ENCODE results near the gene CNPY4.
A peak's percentile ranks its signal among the peaks of the same experiment; 100 is the strongest.

Gene CNPY4, protein sequence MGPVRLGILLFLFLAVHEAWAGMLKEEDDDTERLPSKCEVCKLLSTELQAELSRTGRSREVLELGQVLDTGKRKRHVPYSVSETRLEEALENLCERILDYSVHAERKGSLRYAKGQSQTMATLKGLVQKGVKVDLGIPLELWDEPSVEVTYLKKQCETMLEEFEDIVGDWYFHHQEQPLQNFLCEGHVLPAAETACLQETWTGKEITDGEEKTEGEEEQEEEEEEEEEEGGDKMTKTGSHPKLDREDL

DNA sequence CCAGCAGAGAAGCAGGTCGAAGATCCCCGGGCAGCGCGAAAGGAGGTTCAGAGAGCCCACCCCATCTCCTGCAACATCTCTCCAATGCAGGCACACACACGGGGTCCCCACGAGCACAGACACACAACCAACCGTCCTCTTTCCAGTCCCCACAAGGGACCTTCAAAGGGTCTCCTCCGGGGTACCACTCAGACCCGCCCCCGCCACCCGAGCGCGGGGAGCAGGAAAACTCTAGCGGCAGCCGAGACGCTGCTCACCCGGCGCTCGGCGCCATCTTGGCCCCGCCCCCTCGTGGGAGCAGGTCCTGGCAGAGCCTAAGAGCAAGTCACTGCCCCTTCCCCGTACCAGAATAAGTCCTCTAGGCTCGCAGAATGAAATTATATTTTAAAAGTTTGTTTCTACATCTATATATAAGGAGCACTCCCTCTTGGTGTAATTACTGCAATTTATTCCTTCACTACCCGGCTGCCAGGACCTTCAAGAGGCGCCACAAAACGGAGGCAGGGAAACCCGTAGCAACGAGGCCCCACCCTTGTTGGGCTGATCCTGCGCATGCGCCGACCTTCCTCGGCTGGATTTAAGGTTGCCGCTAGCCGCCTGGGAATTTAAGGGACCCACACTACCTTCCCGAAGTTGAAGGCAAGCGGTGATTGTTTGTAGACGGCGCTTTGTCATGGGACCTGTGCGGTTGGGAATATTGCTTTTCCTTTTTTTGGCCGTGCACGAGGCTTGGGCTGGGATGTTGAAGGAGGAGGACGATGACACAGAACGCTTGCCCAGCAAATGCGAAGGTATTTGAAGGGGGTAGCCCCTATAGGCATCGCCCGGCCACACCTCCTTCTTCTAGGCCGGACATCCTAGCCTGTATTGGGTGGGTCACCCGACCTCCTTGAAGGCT lies at the start of gene CNPY4, which contains the start of gene TAF6:
Gene CNPY4 (plus strand): TSS at position 563 of the 898 bp plus-strand sequence. CDS start 111 bp downstream, at position 674.
Gene TAF6 (minus strand): TSS at position 287 of the 898 bp plus-strand sequence. CDS start 5,149 bp downstream, outside the sequence.
- peak; percentile 96 for DNase-seq

DNA sequence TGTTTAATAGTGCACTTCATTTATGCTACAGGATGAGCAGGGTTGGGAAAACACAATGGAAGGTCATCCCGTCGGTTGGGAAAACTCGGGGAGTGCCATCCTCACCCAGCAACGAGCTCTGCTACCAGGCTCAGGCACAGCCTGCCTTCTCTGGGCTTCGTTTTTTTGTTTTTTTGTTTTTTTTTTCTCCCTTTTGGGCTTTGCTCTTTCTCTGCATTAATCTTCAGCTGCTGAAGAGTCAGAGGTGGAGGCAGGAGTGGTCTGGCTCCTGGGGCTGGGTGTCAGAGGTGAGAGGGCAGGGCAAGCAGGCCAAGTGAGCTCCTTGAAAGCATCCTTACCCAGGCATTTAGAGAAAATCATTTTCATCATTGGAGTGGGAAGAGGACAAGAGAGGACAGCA lies 49.4 kb upstream of the CNPY4 start:
- DNase-seq, result no peak

DNA sequence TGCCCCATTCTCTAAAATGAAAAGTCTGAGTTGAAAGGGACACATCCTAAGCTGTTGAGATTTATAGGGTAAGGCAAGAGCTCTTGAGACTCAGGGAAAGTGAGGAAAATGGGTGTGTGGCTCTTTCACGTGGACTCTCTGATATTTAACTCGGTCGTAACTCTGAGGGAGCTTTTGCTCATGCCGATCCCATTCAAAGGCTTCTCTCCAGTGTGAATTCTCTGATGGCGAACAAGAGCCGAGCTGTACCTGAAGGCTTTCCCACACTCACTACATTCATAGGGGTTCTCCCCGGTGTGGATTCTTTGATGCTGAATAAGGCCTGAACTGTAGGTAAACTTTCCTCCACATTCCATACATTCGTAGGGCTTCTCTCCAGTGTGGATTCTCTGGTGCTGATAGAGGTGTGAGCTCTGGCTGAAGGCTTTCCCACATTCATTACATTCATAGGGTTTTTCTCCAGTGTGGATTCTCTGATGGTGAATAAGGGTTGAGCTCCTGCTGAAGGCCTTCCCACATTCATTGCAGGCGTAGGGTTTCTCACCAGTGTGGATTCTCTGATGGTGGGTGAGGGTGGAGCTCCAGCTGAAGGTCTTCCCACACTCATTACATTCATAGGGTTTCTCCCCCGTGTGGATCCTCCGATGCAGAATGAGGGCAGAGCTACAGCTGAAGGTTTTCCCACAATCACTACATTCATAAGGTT lies 48.3 kb upstream of the CNPY4 start:
- peak in 1 of 2 experiments; percentile 24 for DNase-seq

DNA sequence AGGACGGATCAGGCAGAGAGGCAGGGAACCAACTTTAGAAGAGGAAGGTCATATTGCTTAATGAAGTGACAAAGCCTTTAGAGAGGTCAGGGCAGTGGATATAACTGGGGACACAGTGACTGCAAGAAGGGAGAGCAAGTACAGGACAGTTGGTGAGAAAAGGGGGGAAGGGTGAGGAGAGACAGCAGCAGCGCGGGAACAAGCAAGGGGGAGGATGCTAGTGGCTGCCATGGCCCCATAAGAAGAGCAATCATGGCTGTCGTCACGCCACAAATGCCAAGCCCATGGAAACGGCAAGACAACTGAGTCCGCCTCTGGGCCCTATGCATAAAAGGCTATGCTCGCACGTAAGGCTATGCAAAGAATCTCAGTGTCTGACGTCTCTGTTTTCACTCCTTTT lies 47.0 kb upstream of the CNPY4 start:
- DNase-seq, result no peak

DNA sequence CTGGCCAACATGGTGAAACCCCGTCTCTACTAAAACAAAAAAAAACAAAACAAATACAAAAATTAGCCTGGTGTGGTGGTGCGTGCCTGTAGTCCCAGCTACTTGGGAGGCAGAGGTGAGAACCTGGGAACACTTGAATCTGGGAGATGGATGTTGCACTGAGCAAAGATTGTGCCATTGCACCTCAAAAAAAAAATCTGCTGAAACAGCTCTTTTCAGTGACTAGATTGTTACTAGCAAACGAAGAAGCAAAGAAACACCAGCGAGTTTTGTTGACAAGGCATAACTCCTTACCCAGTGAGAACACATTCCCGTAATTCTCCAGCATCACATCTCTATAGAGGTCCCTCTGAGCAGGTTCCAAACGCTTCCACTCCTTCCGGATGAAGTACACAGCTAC lies 44.6 kb upstream of the CNPY4 start:
- DNase-seq, result no peak

DNA sequence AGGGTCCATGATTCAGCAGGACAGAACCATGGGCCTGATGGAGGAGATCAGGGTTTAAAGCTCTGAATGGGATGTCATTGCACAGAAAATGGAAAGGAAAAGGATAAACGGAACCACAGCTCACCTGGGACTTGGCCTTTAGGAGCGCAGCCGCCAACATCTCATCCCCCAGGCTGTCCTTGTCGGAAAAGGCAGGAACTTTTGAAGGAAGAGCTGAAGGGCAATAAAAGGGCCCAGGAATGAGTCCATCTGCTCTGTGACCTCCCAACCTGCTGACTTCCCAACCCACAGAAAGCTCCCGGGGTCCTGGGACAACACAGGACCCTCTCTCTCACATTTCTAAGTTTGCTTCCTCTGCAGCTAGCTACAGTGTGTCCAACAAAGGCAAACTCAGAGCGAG lies 44.0 kb upstream of the CNPY4 start:
- no peak for DNase-seq

DNA sequence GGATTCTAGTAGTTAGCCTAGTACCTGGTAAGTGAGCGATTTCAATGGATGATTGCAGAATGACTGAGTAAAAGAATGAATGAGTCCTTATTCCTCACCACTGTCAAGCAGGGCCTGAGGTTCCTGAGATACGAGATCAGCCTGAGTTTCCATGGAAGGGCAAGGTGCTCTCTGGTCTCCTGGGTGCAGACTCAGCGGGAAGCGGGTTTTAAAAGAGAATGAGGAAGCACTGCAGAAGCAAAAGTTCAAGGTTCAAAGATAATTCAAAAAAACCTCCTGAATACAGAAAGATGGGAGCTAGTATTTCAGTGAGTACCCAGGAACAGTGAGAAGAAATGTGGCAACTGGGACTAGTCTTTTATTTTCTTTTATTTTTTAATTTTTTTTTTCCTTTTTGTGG lies 42.2 kb upstream of the CNPY4 start:
- no peak for DNase-seq

DNA sequence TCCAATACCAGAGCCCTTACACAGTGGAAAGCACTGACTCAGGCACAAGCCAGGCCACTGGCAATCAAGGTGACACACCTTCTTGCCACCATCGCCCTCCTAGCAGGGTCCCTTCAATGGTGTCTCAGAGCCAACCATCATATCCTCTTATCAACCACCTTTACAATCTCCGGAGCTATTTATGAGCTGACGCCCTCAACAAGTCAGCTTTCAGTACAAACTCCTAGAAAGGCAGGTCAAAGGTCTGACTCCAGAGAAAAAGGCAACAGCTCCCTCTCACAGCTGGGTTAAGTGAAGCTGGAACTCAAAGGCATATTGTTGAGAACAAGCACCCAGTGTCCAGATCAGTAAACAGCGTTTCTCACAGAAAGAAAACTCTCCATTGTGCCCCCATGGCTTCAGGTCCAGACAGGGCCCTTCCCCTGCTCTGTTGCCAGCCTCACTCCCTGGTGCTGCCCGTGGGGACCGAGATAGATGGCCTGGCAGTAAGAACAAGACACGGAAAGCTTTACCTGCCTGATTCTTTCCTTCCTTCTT lies 40.3 kb upstream of the CNPY4 start:
- DNase-seq, result no peak

DNA sequence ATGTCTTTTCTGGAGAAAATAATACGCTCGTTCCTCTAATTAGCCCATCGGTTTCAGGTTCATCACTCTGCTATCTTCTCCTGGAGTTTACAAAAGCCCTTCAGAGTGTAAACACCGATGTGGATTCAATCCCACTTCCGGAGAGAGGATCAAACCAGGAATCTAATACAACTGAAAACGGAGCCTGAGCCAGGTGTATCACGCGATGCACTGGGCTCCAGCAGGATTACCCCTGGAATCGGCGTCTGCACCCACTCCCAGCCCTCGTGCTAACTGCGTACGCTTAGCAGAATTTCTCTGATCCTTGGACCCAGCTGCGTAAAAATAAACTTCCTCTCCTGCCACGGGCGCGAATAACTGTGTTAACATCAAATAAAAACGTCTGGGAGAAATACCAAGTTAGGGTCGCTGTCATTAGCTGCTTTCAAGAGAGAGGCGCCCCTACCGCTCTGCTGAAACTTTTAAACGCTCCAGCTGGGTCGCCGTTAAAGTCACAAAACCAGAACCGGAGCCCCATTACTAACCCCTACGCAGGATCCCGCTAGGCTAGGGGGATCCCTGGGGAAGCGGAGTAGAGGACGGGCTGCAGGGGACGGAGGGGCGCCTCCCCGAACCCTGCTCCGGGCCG lies 38.4 kb upstream of the CNPY4 start:
- DNase-seq, result no peak

DNA sequence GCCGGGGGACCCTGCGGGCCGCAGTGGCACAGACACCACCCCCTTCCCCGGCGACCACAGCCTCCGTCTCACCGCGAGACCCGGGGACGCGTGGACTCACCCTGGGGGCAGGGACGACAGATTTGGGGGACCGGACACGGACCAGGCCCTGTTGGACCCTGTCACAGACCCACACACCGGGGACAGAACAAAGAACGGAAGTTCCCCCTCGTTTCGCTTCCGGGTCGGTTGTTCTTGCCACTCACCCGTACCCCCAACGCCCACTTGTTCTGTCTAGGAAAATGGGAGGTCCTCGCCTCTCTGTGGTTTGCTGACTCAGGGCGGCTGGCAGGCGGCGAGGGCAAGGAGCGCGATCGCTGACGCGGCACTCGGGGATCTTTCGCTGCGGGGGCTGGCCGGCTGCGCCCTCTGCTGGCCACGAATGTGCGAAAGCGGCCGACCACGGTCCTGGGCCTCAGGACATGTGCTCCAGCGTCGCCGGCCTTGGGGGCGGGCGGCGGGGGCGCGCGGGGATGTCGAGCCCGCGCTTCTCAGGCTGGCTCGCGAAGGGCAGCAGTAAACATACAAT lies 37.8 kb upstream of the CNPY4 start, which contains the start of gene ZNF3:
Gene ZNF3 (minus strand): TSS at position 189 of the 568 bp plus-strand sequence. CDS start 4,366 bp downstream, outside the sequence.
- peak; percentile 98 to 99 for DNase-seq

DNA sequence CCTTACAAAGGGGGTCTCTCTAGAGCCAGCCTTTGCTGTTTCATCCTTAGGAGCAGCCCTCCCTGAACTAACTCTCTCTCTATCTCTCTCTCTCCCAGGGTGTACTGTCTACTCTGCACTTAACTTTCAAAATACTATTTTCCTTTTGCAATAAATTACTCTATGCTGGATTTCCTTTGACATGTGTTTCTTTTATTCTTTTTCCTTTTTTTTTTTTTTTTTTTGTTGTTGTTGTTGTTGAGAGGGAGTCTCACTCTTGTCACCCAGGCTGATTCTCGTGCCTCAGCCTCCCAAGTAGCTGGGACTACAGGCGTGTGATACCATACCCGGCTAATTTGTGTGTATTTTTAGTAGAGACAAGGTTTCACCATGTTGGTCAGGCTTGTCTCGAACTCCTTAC lies 36.5 kb upstream of the CNPY4 start:
- no peak for DNase-seq

DNA sequence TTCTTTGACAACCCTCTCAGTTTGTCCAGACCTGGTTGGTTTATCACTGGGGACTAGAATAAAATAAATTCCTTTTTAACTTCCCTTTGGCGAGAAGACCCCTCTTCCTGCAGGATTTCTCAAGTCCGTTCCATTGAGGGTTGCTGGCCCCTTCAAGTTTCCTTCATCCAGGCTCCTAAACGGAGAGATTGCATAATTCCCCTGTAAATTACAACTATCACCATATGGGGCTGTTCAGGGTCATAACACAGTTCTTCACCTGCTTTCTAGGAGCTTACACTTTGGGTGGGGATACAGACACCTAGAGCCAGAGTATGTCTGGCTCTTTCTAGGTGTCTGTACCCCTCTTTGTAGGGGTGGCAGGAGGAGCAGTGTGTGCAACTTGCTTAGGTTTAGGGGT lies 33.9 kb upstream of the CNPY4 start:
- no peak for DNase-seq

DNA sequence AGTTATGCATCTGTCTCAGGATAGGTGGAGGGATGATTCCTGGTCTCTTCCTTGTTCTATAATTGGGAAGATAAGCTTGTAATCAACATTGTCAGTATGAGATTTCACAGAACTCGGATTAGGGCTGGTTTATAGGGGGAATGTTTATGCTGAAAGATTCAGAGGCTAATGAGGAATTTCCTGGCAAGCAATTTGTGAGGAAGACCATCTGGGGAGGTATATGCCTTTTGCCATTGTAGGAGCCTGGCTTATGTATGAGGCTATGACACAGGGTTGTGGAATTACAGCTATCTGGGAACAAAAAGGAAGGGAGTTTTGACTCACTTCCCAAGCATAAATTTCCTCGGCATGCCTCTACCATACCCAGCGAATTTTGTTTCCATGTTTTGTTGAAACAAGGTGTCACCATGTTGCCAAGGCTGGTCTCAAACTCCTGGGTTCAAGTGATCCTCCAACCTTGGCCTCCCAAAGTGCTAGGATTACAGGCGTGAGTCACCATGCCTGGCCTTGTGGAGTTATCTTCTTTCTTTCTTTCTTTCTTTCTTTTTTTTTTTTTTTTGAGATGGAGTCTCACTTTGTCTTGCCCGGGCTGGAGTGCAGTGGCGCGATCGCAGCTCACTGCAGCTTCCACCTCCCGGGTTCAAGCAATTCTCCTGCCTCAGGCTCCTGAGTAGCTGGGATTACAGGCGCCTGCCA lies 32.2 kb upstream of the CNPY4 start:
- DNase-seq, result no peak

DNA sequence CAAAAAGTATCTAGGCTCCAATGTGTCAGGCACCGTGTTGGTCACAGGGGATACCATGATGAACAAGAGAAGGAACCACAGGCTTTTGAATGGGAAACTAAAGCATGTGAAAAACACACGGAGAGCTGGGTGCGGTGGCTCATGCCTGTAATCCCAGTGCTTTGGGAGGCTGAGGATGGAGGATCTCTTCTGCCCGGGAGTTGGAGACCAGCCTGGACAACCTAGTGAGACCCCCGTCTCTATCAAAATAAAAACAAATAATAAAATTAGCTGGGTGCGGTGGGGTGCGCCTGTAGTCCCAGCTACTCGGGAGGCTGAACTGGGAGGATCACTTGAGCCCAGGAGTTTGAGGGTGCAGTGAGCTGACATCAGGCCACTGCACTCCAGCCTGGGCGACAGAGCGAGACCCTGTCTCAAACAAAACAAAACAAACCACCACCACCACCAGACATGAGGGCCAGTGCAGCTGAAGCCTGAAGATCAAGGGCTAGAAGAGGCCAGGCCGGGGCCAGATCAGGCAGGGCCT lies 31.3 kb upstream of the CNPY4 start:
- DNase-seq, result no peak

DNA sequence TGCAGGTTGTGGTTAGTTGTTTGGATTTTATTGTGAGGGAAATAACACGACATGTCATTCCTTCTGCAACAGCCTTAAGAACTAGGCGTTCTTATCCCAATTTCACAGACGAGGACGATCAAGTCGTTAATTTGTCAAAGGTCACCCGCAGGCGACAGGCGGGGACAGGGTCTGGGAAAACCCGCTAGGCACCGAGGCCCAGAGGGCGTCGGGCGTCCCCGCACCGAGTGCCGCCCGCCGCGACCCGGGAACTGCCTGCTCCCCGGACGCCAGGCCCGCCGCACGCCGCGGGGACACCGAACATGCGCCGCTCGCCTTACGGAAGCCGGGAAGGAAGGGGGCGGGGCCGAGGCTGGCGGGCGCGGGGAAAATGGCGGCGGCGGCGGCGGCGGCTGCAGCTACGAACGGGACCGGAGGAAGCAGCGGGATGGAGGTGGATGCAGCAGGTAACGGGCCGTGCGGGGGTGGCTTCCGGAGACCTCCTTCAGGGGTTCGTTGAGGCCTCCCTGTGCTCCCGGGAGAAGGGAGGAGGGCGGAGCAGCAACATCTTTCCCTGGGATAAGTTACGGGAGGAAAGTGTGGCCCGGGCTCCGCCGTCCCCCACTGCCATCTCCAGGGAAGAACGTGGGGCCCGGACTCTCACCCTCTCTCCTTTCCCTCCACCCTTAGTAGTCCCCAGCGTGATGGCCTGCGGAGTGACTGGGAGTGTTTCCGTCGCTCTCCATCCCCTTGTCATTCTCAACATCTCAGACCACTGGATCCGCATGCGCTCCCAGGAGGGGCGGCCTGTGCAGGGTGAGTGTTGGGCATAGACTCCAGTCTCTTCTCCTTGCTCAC lies 30.6 kb upstream of the CNPY4 start, which contains the start of gene COPS6:
Gene COPS6 (plus strand): TSS at position 349 of the 837 bp plus-strand sequence. CDS start 22 bp downstream, at position 371.
- DNase-seq, result peak; percentile 91 to 92

DNA sequence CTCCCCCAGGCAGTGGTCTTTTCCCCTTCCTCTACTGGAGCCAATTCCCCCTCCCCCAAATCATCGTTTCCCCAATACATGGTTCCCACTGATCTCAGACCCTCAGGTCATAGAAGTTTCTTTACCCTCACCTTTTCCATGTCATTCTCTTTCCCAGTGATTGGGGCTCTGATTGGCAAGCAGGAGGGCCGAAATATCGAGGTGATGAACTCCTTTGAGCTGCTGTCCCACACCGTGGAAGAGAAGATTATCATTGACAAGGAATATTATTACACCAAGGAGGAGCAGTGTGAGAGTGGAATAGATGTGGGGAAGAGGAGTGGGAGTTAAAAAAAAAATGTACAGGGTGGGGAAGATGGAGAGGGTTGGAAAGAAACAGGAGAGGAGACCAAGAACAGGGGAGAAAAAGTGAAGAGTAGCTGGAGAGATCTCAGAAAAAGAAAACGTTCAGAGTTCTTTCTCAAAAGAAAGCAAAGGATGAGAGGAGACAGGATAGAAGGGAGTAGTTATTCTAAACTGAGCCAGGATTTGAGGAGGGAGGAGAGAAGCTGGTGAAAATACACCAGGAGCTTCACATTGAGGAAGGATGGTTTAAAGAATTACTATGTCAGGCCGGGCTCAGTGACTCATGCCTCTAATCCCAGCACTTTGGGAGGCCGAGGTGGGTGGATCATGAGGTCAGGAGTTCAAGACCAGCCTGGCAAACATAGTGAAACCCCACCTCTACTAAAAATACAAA lies 29.8 kb upstream of the CNPY4 start:
- DNase-seq, result peak in 1 of 2 experiments; percentile 42

DNA sequence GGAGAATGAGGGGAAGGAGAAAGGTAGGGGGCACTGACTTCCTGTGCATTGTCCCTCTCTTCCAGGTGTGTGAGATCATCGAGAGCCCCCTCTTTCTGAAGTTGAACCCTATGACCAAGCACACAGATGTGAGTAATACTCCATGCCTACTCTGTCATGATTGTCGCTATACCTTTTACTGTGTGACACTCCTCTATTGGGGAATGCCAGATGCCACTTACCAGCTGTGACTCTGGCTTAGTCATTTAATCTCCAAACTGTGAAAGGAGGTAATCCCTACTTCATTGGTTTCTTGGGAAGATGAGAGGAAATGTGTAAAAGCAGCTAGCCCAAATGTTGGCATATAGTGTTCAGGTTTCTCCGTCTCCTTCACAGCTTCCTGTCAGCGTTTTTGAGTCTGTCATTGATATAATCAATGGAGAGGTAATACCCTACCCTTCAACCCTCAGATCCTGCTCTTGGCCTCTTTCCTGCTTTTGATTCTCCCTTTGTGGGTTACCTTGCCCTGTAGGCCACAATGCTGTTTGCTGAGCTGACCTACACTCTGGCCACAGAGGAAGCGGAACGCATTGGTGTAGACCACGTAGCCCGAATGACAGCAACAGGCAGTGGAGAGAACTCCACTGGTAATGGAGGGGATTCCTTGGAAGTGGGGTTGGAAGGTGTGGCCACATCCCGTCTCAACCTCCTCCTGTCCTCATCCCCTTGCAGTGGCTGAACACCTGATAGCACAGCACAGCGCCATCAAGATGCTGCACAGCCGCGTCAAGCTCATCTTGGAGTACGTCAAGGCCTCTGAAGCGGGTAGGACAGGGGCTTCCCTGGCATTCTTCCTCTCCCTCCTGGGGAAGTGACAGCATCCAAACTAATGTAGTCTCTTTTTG lies 28.7 kb upstream of the CNPY4 start:
- DNase-seq, result peak in 1 of 2 experiments; percentile 53

Measured in activated T-cell treated with anti-CD3 and anti-CD28 coated beads, Interleukin-2, amount 50 U/mL, for 48 hours (primary cell).